Measurements from ENCODE around the gene FAM222B.
"Not testable (repeated sequence)": the region's sequence is repeated elsewhere in the genome, so short reads cannot be mapped to it uniquely, and the experiment has no call there.

FAM222B gene

GRCh38 chr17:28834420-28834819 is 8.2 kb downstream of the FAM222B start:
- no peak for DNase-seq

- DNase-seq, result no peak
Observed at GRCh38 chr17:28828294-28829040, 14.1 kb downstream of the FAM222B start.

- no peak for DNase-seq
Observed at GRCh38 chr17:28827672-28828071, 14.9 kb downstream of the FAM222B start.

- no peak for DNase-seq
Observed at GRCh38 chr17:28819582-28819981, 23.0 kb downstream of the FAM222B start.

GRCh38 chr17:28818819-28819221 is 23.8 kb downstream of the FAM222B start:
- no peak for DNase-seq

- no peak for DNase-seq
Observed at GRCh38 chr17:28816540-28816939, 26.1 kb downstream of the FAM222B start.

- no peak for DNase-seq
Observed at GRCh38 chr17:28812748-28813377, 29.7 kb downstream of the FAM222B start.

GRCh38 chr17:28812091-28812747 is 30.4 kb downstream of the FAM222B start:
- DNase-seq, result peak; percentile 93

- DNase-seq, result no peak
Observed at GRCh38 chr17:28811651-28812090, 30.9 kb downstream of the FAM222B start.

- no peak for DNase-seq
Observed at GRCh38 chr17:28810437-28810836, 32.2 kb downstream of the FAM222B start.

- DNase-seq, result peak; percentile 24
Observed at GRCh38 chr17:28807925-28808634, 34.5 kb downstream of the FAM222B start.

- DNase-seq, result no peak
Observed at GRCh38 chr17:28796062-28796461, 46.5 kb downstream of the FAM222B start.

- not testable (repeated sequence) for DNase-seq
Observed at GRCh38 chr17:28794846-28795441, 47.6 kb downstream of the FAM222B start.

GRCh38 chr17:28792877-28793661 is 49.5 kb downstream of the FAM222B start:
- no peak for DNase-seq

GRCh38 chr17:28788100-28788499 is 54.5 kb downstream of the FAM222B start:
- DNase-seq, result no peak

- no peak for DNase-seq
Observed at GRCh38 chr17:28783161-28783560, 59.4 kb downstream of the FAM222B start.

GRCh38 chr17:28779601-28780000 is 63.0 kb downstream of the FAM222B start:
- DNase-seq, result not testable (repeated sequence)

- no peak for DNase-seq
Observed at GRCh38 chr17:28777178-28777577, 65.4 kb downstream of the FAM222B start.

GRCh38 chr17:28774206-28774605 is 68.4 kb downstream of the FAM222B start:
- DNase-seq, result no peak

- no peak for DNase-seq
Observed at GRCh38 chr17:28773736-28774135, 68.9 kb downstream of the FAM222B start.

GRCh38 chr17:28765038-28765437 is 77.6 kb downstream of the FAM222B start:
- no peak for DNase-seq

GRCh38 chr17:28763804-28764266 is 78.8 kb downstream of the FAM222B start:
- DNase-seq, result peak; percentile 59

Data from retina (tissue), 1 donor.